ENCODE results near the gene FBXO2. TPM values are rescaled to one million over a fixed set of nuclear protein-coding genes. Genes with fewer than 3 reads are reported as not detected.
"Not testable (repeated sequence)": the region's sequence is repeated elsewhere in the genome, so short reads cannot be mapped to it uniquely, and the experiment has no call there.

The FBXO2 gene
- total RNA-seq, 1 experiment from 2014 or later = 81.1 TPM

DNA sequence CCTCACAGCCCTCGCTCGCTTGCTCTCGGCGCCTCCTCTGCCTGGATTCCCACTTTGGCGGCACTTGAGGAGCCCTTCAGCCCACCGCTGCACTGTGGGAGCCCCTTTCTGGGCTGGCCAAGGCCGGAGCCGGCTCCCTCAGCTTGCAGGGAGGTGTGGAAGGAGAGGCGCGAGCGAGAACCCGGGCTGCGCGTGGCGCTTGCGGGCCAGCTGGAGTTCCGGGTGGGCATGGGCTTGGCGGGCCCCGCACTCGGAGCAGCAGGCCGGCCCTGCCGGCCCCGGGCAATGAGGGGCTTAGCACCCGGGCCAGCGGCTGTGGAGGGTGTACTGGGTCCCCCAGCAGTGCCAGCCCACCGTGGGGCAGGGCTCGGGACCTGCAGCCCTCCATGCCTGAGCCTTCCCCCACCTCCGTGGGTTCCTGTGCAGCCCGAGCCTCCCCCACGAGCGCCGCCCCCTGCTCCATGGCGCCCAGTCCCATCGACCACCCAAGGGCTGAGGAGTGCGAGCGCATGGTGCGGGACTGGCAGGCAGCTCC is 45.6 kb downstream of the FBXO2 start:
- H2AFZ ChIP-seq (ENCODE audit: low read depth, low read length, poor library complexity, severe bottlenecking); ATAC-seq; CTCF ChIA-PET; H3K9me3 ChIP-seq (ENCODE audit: control insufficient read depth in 1 of 2, insufficient read depth in 1 of 2, low read depth in 1 of 2, low read length in 2 of 2); H4K20me1 ChIP-seq (ENCODE audit: insufficient read depth); H3K9me2 ChIP-seq (ENCODE audit: insufficient read depth); DNase-seq (ENCODE audit: low read depth, low spot score); H3K36me3 ChIP-seq (ENCODE audit: control insufficient read depth in 1 of 2, insufficient read depth in 2 of 2, low read length in 2 of 2); H3K27me3 ChIP-seq (ENCODE audit: insufficient read depth, low read length); BruUV-seq (replicated peaks); H3K4me3 ChIP-seq (replicated peaks in 1 of 2; ENCODE audit: low read depth in 1 of 2, low read length in 2 of 2); H3K4me1 ChIP-seq (ENCODE audit: control insufficient read depth in 1 of 2, insufficient read depth in 2 of 2, low read length in 2 of 2); intact Hi-C loops (cut with micrococcal nuclease); POLR2A ChIA-PET; H3K27ac ChIP-seq (ENCODE audit: low read depth, low read length); H3K9ac ChIP-seq (ENCODE audit: low read length); RAD21 ChIA-PET (ENCODE audit: low non-redundant PET in 1 of 2, low total read pairs in 2 of 2, uncharacterized antibody in 2 of 2, unreplicated experiment in 2 of 2); H3K4me2 ChIP-seq (ENCODE audit: low read length); H3K79me2 ChIP-seq (ENCODE audit: insufficient read depth, low read length): not testable (repeated sequence)

DNA sequence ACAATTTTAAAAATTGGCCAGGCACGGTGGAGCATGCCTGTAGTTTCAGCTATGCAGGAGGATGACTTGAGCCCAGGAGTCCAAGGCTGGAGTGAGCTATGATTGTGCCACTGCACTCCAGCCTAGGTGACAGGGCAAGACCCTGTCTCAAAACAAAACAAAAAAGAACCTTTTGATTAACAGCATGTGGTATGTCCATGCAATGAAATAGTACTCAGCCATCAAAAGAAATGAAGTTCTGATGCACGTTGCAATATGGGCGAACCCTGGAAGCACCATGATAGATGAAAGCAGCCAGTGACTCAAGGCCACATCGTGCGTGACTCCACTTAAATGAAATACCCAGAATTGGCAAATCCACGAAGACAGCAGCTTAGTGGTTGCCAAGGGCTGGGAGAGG is 47.5 kb downstream of the FBXO2 start:
- no peaks in the 10 kb centered on the region for H3K79me2 ChIP-seq (ENCODE audit: insufficient read depth, low read length)
- POLR2A ChIA-PET = no interaction called here
- H4K20me1 ChIP-seq (ENCODE audit: insufficient read depth) = no peaks in the 10 kb centered on the region
- H3K27ac ChIP-seq (ENCODE audit: low read depth, low read length) = no peak overlapping the region
- TF ChIP-seq SP1 (IDR thresholded peaks at IDR 0.05; ENCODE audit: low read depth) = no peak
- TF ChIP-seq POLR2A (IDR thresholded peaks at IDR 0.05; ENCODE audit: borderline replicate concordance, extremely low read depth, insufficient read depth, insufficient read length) = no peak
- TF ChIP-seq, protein P1, sequence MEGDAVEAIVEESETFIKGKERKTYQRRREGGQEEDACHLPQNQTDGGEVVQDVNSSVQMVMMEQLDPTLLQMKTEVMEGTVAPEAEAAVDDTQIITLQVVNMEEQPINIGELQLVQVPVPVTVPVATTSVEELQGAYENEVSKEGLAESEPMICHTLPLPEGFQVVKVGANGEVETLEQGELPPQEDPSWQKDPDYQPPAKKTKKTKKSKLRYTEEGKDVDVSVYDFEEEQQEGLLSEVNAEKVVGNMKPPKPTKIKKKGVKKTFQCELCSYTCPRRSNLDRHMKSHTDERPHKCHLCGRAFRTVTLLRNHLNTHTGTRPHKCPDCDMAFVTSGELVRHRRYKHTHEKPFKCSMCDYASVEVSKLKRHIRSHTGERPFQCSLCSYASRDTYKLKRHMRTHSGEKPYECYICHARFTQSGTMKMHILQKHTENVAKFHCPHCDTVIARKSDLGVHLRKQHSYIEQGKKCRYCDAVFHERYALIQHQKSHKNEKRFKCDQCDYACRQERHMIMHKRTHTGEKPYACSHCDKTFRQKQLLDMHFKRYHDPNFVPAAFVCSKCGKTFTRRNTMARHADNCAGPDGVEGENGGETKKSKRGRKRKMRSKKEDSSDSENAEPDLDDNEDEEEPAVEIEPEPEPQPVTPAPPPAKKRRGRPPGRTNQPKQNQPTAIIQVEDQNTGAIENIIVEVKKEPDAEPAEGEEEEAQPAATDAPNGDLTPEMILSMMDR (IDR thresholded peaks at IDR 0.05 in 2 of 3, conservative IDR thresholded peaks at IDR 0.05 in 1 of 3; ENCODE audit: borderline replicate concordance in 1 of 3, insufficient read depth in 1 of 3, low read depth in 2 of 3, low read length in 2 of 3) = no peak
- no peak for TF ChIP-seq CEBPB (IDR thresholded peaks at IDR 0.05; ENCODE audit: low read depth)
- no peak for TF ChIP-seq CBX3 (IDR thresholded peaks at IDR 0.05; ENCODE audit: low read depth)
- TF ChIP-seq POLR2AphosphoS5 (IDR thresholded peaks at IDR 0.05; ENCODE audit: low read depth, low read length) = no peak
- TF ChIP-seq ELF1 (IDR thresholded peaks at IDR 0.05; ENCODE audit: borderline replicate concordance, low read depth) = no peak
- no peak for TF ChIP-seq FOSL1 (IDR thresholded peaks at IDR 0.05; ENCODE audit: low read depth)
- no peak for TF ChIP-seq JUND (IDR thresholded peaks at IDR 0.05)
- TF ChIP-seq, protein P2, sequence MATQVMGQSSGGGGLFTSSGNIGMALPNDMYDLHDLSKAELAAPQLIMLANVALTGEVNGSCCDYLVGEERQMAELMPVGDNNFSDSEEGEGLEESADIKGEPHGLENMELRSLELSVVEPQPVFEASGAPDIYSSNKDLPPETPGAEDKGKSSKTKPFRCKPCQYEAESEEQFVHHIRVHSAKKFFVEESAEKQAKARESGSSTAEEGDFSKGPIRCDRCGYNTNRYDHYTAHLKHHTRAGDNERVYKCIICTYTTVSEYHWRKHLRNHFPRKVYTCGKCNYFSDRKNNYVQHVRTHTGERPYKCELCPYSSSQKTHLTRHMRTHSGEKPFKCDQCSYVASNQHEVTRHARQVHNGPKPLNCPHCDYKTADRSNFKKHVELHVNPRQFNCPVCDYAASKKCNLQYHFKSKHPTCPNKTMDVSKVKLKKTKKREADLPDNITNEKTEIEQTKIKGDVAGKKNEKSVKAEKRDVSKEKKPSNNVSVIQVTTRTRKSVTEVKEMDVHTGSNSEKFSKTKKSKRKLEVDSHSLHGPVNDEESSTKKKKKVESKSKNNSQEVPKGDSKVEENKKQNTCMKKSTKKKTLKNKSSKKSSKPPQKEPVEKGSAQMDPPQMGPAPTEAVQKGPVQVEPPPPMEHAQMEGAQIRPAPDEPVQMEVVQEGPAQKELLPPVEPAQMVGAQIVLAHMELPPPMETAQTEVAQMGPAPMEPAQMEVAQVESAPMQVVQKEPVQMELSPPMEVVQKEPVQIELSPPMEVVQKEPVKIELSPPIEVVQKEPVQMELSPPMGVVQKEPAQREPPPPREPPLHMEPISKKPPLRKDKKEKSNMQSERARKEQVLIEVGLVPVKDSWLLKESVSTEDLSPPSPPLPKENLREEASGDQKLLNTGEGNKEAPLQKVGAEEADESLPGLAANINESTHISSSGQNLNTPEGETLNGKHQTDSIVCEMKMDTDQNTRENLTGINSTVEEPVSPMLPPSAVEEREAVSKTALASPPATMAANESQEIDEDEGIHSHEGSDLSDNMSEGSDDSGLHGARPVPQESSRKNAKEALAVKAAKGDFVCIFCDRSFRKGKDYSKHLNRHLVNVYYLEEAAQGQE (IDR thresholded peaks at IDR 0.05; ENCODE audit: low read depth) = no peak
- no peak for TF ChIP-seq EGR1 (IDR thresholded peaks at IDR 0.05; ENCODE audit: low read depth)
- no peak for TF ChIP-seq ZNF274 (IDR thresholded peaks at IDR 0.05; ENCODE audit: low read depth, low read length)
- TF ChIP-seq ZFX (IDR thresholded peaks at IDR 0.05) = no peak
- no peak for TF ChIP-seq RAD21 (IDR thresholded peaks at IDR 0.05; ENCODE audit: low read depth)
- no peak for TF ChIP-seq SIN3A (IDR thresholded peaks at IDR 0.05; ENCODE audit: low read depth)
- no peak for TF ChIP-seq EZH2 (IDR thresholded peaks at IDR 0.05)
- intact Hi-C loops (cut with micrococcal nuclease) = no loop called here
- no peak overlapping the region for H3K4me2 ChIP-seq (ENCODE audit: low read length)
- H3K4me3 ChIP-seq (replicated peaks in 1 of 2; ENCODE audit: low read depth in 1 of 2, low read length in 2 of 2) = no peak overlapping the region
- no peaks in the 10 kb centered on the region for H3K36me3 ChIP-seq (ENCODE audit: control insufficient read depth in 1 of 2, insufficient read depth in 2 of 2, low read length in 2 of 2)
- H2AFZ ChIP-seq (ENCODE audit: low read depth, low read length, poor library complexity, severe bottlenecking) = no peak overlapping the region
- no peak overlapping the region for H3K9ac ChIP-seq (ENCODE audit: low read length)
- no peaks in the 10 kb centered on the region for H3K4me1 ChIP-seq (ENCODE audit: control insufficient read depth in 1 of 2, insufficient read depth in 2 of 2, low read length in 2 of 2)
- RAD21 ChIA-PET (ENCODE audit: low non-redundant PET in 1 of 2, low total read pairs in 2 of 2, uncharacterized antibody in 2 of 2, unreplicated experiment in 2 of 2) = no interaction called here
- no peak for DNase-seq (ENCODE audit: low read depth, low spot score)
- H3K9me2 ChIP-seq (ENCODE audit: insufficient read depth) = no peaks in the 10 kb centered on the region
- no TSS peak for BruUV-seq (replicated peaks)
- H3K9me3 ChIP-seq (ENCODE audit: control insufficient read depth in 1 of 2, insufficient read depth in 1 of 2, low read depth in 1 of 2, low read length in 2 of 2) = no peaks in the 10 kb centered on the region
- ATAC-seq = no peak
- H3K27me3 ChIP-seq (ENCODE audit: insufficient read depth, low read length) = no peaks in the 10 kb centered on the region
- CTCF ChIA-PET = no interaction called here
